Endothelial cell of umbilical vein (primary cell): Measurements from ENCODE around the gene L3MBTL4. TPM values are rescaled to one million over a fixed set of nuclear protein-coding genes. Genes with fewer than 3 reads are reported as not detected.

ENCODE experiments used
- BruUV-seq: library from RNA; stranded (reverse); fragments of 400-500 nt; replicated peaks from 2 replicates; lab custom pipeline; 2021; lab: Mats Ljungman, UMichigan
- CTCF ChIA-PET: fragments of 300-600, 350-600 bp; sonication (Branson Sonifier 250); formaldehyde crosslinking; loops from one replicate; lab custom pipeline; 2021; ENCODE audit warnings: antibody characterized with exemption, inconsistent platforms; lab: Charles Lee
- POLR2A ChIA-PET: fragments of 300-600, 350-600 bp; sonication (Branson Sonifier 250); formaldehyde crosslinking; loops from one replicate; lab custom pipeline; 2021; ENCODE audit warnings: antibody characterized with exemption, inconsistent platforms; lab: Charles Lee
- DNase-seq: peaks from one replicate; pipeline ENCODE4 v3.0.0-alpha.2; 2011; ENCODE audit warnings: low read depth, low spot score
- FAIRE-seq: peaks from 2 replicates; lab custom pipeline; 2011; peaks lifted over from hg19 to GRCh38; lab: Jason Lieb, UNC
- H2AFZ ChIP-seq: 2 replicates; pipeline ENCODE4 v1.6.0; 2012; ENCODE audit warnings: low read depth, low read length, control low read depth, inconsistent platforms
- H3K27ac ChIP-seq: 2 replicates; pipeline ENCODE4 v1.5.1; 2011; ENCODE audit warnings: low read depth, mild to moderate bottlenecking, control low read depth, low read length, moderate library complexity; ENCODE audit not compliant: insufficient read depth
- H3K27me3 ChIP-seq, 2 experiments: 2 replicates each; pipeline versions ENCODE4 v1.6.0 to v1.6.1; 2011; ENCODE audit warnings: low read length in 2 of 2, mixed read lengths in 1 of 2; ENCODE audit not compliant: control insufficient read depth in 2 of 2, insufficient read depth in 2 of 2
- H3K36me3 ChIP-seq, 2 experiments: 2 replicates in 1 of 2; 3 replicates in 1 of 2; pipeline ENCODE4 v1.5.1; 2011; ENCODE audit warnings: low read length in 2 of 2, mild to moderate bottlenecking in 1 of 2, moderate library complexity in 1 of 2; ENCODE audit not compliant: control insufficient read depth in 2 of 2, insufficient read depth in 2 of 2; ENCODE audit errors: extremely low read depth in 1 of 2
- H3K4me1 ChIP-seq: 3 replicates; pipeline ENCODE4 v1.5.1; 2011; ENCODE audit warnings: mild to moderate bottlenecking, low read length; ENCODE audit not compliant: control insufficient read depth, insufficient read depth; ENCODE audit errors: extremely low read depth
- H3K4me2 ChIP-seq: 2 replicates; pipeline ENCODE4 v1.6.1; 2011; ENCODE audit warnings: low read length, control low read depth, mixed read lengths; ENCODE audit not compliant: insufficient read depth
- H3K4me3 ChIP-seq, 3 experiments: fragments of 200-600 bp in 1 of 3; sonication (generic), shearing (Covaris generic) in 1 of 3; replicated peaks in 1 of 3; 2 replicates each; pipeline ENCODE4 v1.5.1; 2011 to 2016; ENCODE audit warnings: control low read depth in 3 of 3, low read length in 3 of 3, mild to moderate bottlenecking in 2 of 3, inconsistent platforms in 1 of 3, low read depth in 1 of 3, moderate library complexity in 1 of 3; ENCODE audit not compliant: insufficient read depth in 1 of 3
- H3K79me2 ChIP-seq: 2 replicates; pipeline ENCODE4 v1.6.0; 2012; ENCODE audit warnings: low read length, inconsistent platforms; ENCODE audit not compliant: control insufficient read depth, insufficient read depth
- H3K9ac ChIP-seq: replicated peaks from 2 replicates; pipeline ENCODE3; 2011; ENCODE audit warnings: low read length, control low read depth; ENCODE audit not compliant: insufficient read depth; ENCODE audit errors: extremely low read depth
- H3K9me1 ChIP-seq: replicated peaks from 3 replicates; pipeline ENCODE4 v1.6.0; 2011; ENCODE audit warnings: mild to moderate bottlenecking, low read length; ENCODE audit not compliant: control insufficient read depth, insufficient read depth; ENCODE audit errors: extremely low read depth
- H3K9me3 ChIP-seq: replicated peaks from 2 replicates; pipeline ENCODE4 v1.5.1; 2012; ENCODE audit warnings: low read length, inconsistent platforms; ENCODE audit not compliant: control insufficient read depth, insufficient read depth
- H4K20me1 ChIP-seq: replicated peaks from 2 replicates; pipeline ENCODE3; 2011; ENCODE audit warnings: mild to moderate bottlenecking, low read length; ENCODE audit not compliant: control insufficient read depth, insufficient read depth; ENCODE audit errors: extremely low read depth
- CTCF ChIP-seq, 2 donors: IDR thresholded peaks; 1 replicate in 1 of 2; 2 replicates in 1 of 2; pipeline ENCODE4 v1.5.1; 2011; ENCODE audit warnings: low read length in 2 of 2, mild to moderate bottlenecking in 2 of 2, moderate library complexity in 2 of 2, control low read depth in 1 of 2, inconsistent platforms in 1 of 2, low read depth in 1 of 2; ENCODE audit not compliant: insufficient read depth in 1 of 2; ENCODE audit errors: extremely low read depth in 1 of 2
- EZH2 ChIP-seq: IDR thresholded peaks from 2 replicates; pipeline ENCODE4 v1.6.1; 2012; ENCODE audit warnings: borderline replicate concordance, low read depth, mild to moderate bottlenecking, moderate library complexity, low read length, inconsistent platforms; ENCODE audit not compliant: severe bottlenecking
- FOS ChIP-seq: IDR thresholded peaks from 2 replicates; pipeline ENCODE4 v1.6.1; 2011; ENCODE audit warnings: mild to moderate bottlenecking, low read length, moderate library complexity, borderline replicate concordance; ENCODE audit not compliant: insufficient read depth
- GATA2 ChIP-seq: IDR thresholded peaks from 2 replicates; pipeline ENCODE4 v1.7.0; 2011; ENCODE audit warnings: low read depth, mild to moderate bottlenecking, moderate library complexity, mixed read lengths, low read length; ENCODE audit not compliant: insufficient read length, insufficient read depth
- JUN ChIP-seq: IDR thresholded peaks from 2 replicates; pipeline ENCODE4 v1.6.1; 2011; ENCODE audit warnings: borderline replicate concordance, low read depth; ENCODE audit not compliant: insufficient read length, insufficient read depth
- MYC ChIP-seq: IDR thresholded peaks from one replicate; pipeline ENCODE4 v1.6.1; 2011; ENCODE audit warnings: mild to moderate bottlenecking, low read depth, low read length
- POLR2A ChIP-seq: IDR thresholded peaks from 2 replicates; pipeline ENCODE4 v1.6.1; 2012; ENCODE audit warnings: low read depth, mild to moderate bottlenecking, control low read depth, low read length
- POLR2AphosphoS5 ChIP-seq: IDR thresholded peaks from 2 replicates; pipeline ENCODE4 v1.6.1; 2012; ENCODE audit warnings: low read depth, mild to moderate bottlenecking, control low read depth, low read length, moderate library complexity; ENCODE audit not compliant: insufficient read depth
- dilution Hi-C: fragments of 300-500 bp; cut with MboI; formaldehyde crosslinking; loops from one replicate; pipeline ENCODE4 v1.15.0; 2019; ENCODE audit warnings: low sequenced_read_pairs; ENCODE audit not compliant: extremely low pct_ligation_motif_present
- intact Hi-C: fragments of 100-400 bp; cut with micrococcal nuclease; formaldehyde crosslinking; loops from one replicate; pipeline ENCODE4 v1.10.0; 2022
- polyA plus RNA-seq, 4 experiments: library from polyadenylated mRNA; depleted of rRNA in 3 of 4; stranded (reverse) in 3 of 4; unstranded in 1 of 4; fragments of >200 nt; gene quantifications; 2 replicates each; pipeline versions ENCODE4 v1.2.1 to v1.2.3, GENCODE V29; 2011 to 2012; ENCODE audit warnings: missing spikeins in 1 of 4
- total RNA-seq: library from RNA; stranded (reverse); gene quantifications from 2 replicates; pipeline ENCODE4 v1.2.3, GENCODE V29; 2021
- TF ChIP-seq, protein P1 (sequence below): IDR thresholded peaks from 2 replicates; pipeline ENCODE4 v1.6.1; 2011; ENCODE audit not compliant: insufficient read depth, insufficient read length

The L3MBTL4 gene
- total and polyA plus RNA-seq, 2 donors (not counting 3 experiments of a cell fraction or from before 2014, with no cell fraction given), result 0.80 TPM; not detected in 1

GRCh38 chr18:5983488-5983887, 431.2 kb downstream of the L3MBTL4 start:
- Histone ChIP-seq H3K9ac (no peak overlapping the region), H3K9me1 (no peaks in the 10 kb centered on the region), H3K27me3 (no peaks in the 10 kb centered on the region), H2AFZ (no peak overlapping the region), H3K79me2 (no peaks in the 10 kb centered on the region), H3K4me1 (no peaks in the 10 kb centered on the region), H3K9me3 (no peaks in the 10 kb centered on the region), H3K36me3 (no peaks in the 10 kb centered on the region), H3K4me3 (no peak overlapping the region), H3K4me2 (no peak overlapping the region), H3K27ac (no peak overlapping the region), H4K20me1 (no peaks in the 10 kb centered on the region)
- no peak for FAIRE-seq
- POLR2A ChIA-PET, result no interaction called here
- no peak for TF ChIP-seq EZH2
- no peak for TF ChIP-seq JUN
- TF ChIP-seq, protein P1, sequence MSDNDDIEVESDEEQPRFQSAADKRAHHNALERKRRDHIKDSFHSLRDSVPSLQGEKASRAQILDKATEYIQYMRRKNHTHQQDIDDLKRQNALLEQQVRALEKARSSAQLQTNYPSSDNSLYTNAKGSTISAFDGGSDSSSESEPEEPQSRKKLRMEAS, result no peak
- no peak for TF ChIP-seq POLR2A
- no peak for TF ChIP-seq POLR2AphosphoS5
- no peak for TF ChIP-seq FOS
- CTCF ChIA-PET, result no interaction called here
- no TSS peak for BruUV-seq
- DNase-seq, result no peak
- intact Hi-C loops, result loop anchor here (10.0 kb wide), 1 partner anchor 231 kb away; no protein-coding TSS in a partner anchor
- dilution Hi-C loops, result no loop called here

- no peaks in the 10 kb centered on the region for H3K9me1 ChIP-seq
- FAIRE-seq (no peak), DNase-seq (no peak)
- ChIA-PET CTCF (no interaction called here), POLR2A (no interaction called here)
- no TSS peak for BruUV-seq
- H3K9me3 ChIP-seq, result no peaks in the 10 kb centered on the region
- no peaks in the 10 kb centered on the region for H3K36me3 ChIP-seq
- H3K4me1 ChIP-seq, result no peaks in the 10 kb centered on the region
- no peaks in the 10 kb centered on the region for H3K79me2 ChIP-seq
- no peaks in the 10 kb centered on the region for H4K20me1 ChIP-seq
- no peak overlapping the region for H3K4me2 ChIP-seq
- dilution Hi-C loops, result no loop called here
- H2AFZ ChIP-seq, result no peak overlapping the region
- no peak overlapping the region for H3K4me3 ChIP-seq
- no peak overlapping the region for H3K9ac ChIP-seq
- no peaks in the 10 kb centered on the region for H3K27me3 ChIP-seq
- intact Hi-C loops, result loop anchor here (10.0 kb wide), 1 partner anchor 232 kb away; no protein-coding TSS in a partner anchor
- TF ChIP-seq MYC (no peak), POLR2AphosphoS5 (no peak), GATA2 (no peak), FOS (no peak), EZH2 (no peak), CTCF (IDR thresholded peaks at IDR 0.05; ENCODE audit: extremely low read depth in 1 of 2, insufficient read depth in 1 of 2, low read depth in 1 of 2, low read length in 2 of 2) (no peak), JUN (no peak), POLR2A (no peak)
- TF ChIP-seq, protein P1, result no peak
- no peak overlapping the region for H3K27ac ChIP-seq
Measured at GRCh38 chr18:5982332-5982731, 432.4 kb downstream of the L3MBTL4 start.
